HEK293 (cell line): Measurements from ENCODE around the gene HOXC5.

ENCODE experiments used
- ATF2 ChIP-seq: fragments of 450-650 bp; formaldehyde crosslinking; IDR thresholded peaks from 2 replicates; pipeline ENCODE4 v1.5.1; 2016; ENCODE audit warnings: missing biosample characterization, missing genetic modification characterization, low read depth
- BCL11A ChIP-seq: fragments of 450-650 bp; formaldehyde crosslinking; IDR thresholded peaks from 2 replicates; pipeline ENCODE4 v1.5.1; 2016; ENCODE audit warnings: low read depth, missing biosample characterization, missing genetic modification characterization
- BCL11B ChIP-seq: fragments of 450-650 bp; formaldehyde crosslinking; IDR thresholded peaks from 2 replicates; pipeline ENCODE4 v1.5.1; 2016; ENCODE audit warnings: low read depth, missing biosample characterization, missing genetic modification characterization
- BCL6B ChIP-seq: fragments of 450-650 bp; formaldehyde crosslinking; IDR thresholded peaks from 2 replicates; pipeline ENCODE4 v1.5.1; 2017; ENCODE audit warnings: missing biosample characterization, missing genetic modification characterization
- GFI1B ChIP-seq: fragments of 450-650 bp; formaldehyde crosslinking; IDR thresholded peaks from 2 replicates; pipeline ENCODE4 v1.5.1; 2016; ENCODE audit warnings: missing biosample characterization, missing genetic modification characterization
- GLI4 ChIP-seq: fragments of 450-650 bp; formaldehyde crosslinking; IDR thresholded peaks from 2 replicates; pipeline ENCODE4 v1.5.1; 2016; ENCODE audit warnings: missing biosample characterization, missing genetic modification characterization
- HIC1 ChIP-seq: fragments of 450-650 bp; formaldehyde crosslinking; IDR thresholded peaks from 2 replicates; pipeline ENCODE4 v1.5.1; 2016; ENCODE audit warnings: missing biosample characterization, missing genetic modification characterization
- HOXA7 ChIP-seq: sonication (generic); formaldehyde crosslinking; IDR thresholded peaks from 2 replicates; pipeline ENCODE4 v1.8.1; 2022; ENCODE audit warnings: missing genetic modification reagents, borderline replicate concordance
- IKZF3 ChIP-seq: fragments of 450-650 bp; IDR thresholded peaks from 2 replicates; pipeline ENCODE4 v1.5.0; 2018; ENCODE audit warnings: missing biosample characterization, mild to moderate bottlenecking, missing genetic modification characterization, moderate library complexity
- KLF7 ChIP-seq: fragments of 450-650 bp; formaldehyde crosslinking; IDR thresholded peaks from 2 replicates; pipeline ENCODE4 v1.5.1; 2016; ENCODE audit warnings: missing biosample characterization, missing genetic modification characterization, borderline replicate concordance
- SCRT2 ChIP-seq: fragments of 450-650 bp; formaldehyde crosslinking; IDR thresholded peaks from 2 replicates; pipeline ENCODE4 v1.5.1; 2016; ENCODE audit warnings: missing biosample characterization, missing genetic modification characterization
- YY1 ChIP-seq: fragments of 450-650 bp; formaldehyde crosslinking; IDR thresholded peaks from 2 replicates; pipeline ENCODE4 v1.5.1; 2018; ENCODE audit warnings: missing biosample characterization, missing genetic modification characterization
- ZBTB11 ChIP-seq: fragments of 450-650 bp; formaldehyde crosslinking; conservative IDR thresholded peaks from 2 replicates; pipeline ENCODE4 v1.5.1; 2016; ENCODE audit warnings: low read depth, missing biosample characterization, missing genetic modification characterization
- ZBTB7A ChIP-seq: fragments of 450-650 bp; formaldehyde crosslinking; IDR thresholded peaks from 2 replicates; pipeline ENCODE4 v1.5.1; 2016; ENCODE audit warnings: low read depth, missing biosample characterization, missing genetic modification characterization
- ZBTB8A ChIP-seq: fragments of 450-650 bp; formaldehyde crosslinking; IDR thresholded peaks from 2 replicates; pipeline ENCODE4 v1.5.1; 2016; ENCODE audit warnings: missing biosample characterization, missing genetic modification characterization
- ZFP41 ChIP-seq: fragments of 450-650 bp; formaldehyde crosslinking; IDR thresholded peaks from 2 replicates; pipeline ENCODE4 v1.5.1; 2016; ENCODE audit warnings: missing biosample characterization, missing genetic modification characterization, borderline replicate concordance
- ZFP69B ChIP-seq: fragments of 450-650 bp; formaldehyde crosslinking; IDR thresholded peaks from 2 replicates; pipeline ENCODE4 v1.5.1; 2016; ENCODE audit warnings: missing biosample characterization, missing genetic modification characterization
- ZNF10 ChIP-seq: fragments of 450-650 bp; formaldehyde crosslinking; IDR thresholded peaks from 2 replicates; pipeline ENCODE4 v1.5.1; 2017; ENCODE audit warnings: missing biosample characterization, missing genetic modification characterization
- ZNF146 ChIP-seq: fragments of 450-650 bp; formaldehyde crosslinking; IDR thresholded peaks from 2 replicates; pipeline ENCODE4 v1.5.1; 2016; ENCODE audit warnings: missing biosample characterization, missing genetic modification characterization
- ZNF155 ChIP-seq: fragments of 450-650 bp; formaldehyde crosslinking; IDR thresholded peaks from 2 replicates; pipeline ENCODE4 v1.5.1; 2016; ENCODE audit warnings: missing biosample characterization, missing genetic modification characterization
- ZNF184 ChIP-seq: fragments of 450-650 bp; IDR thresholded peaks from 2 replicates; pipeline ENCODE4 v1.5.1; 2018; ENCODE audit warnings: missing biosample characterization, mild to moderate bottlenecking, missing genetic modification characterization
- ZNF266 ChIP-seq: fragments of 450-650 bp; formaldehyde crosslinking; IDR thresholded peaks from 2 replicates; pipeline ENCODE4 v1.5.1; 2016; ENCODE audit warnings: missing biosample characterization, missing genetic modification characterization, low read depth
- ZNF350 ChIP-seq: fragments of 450-650 bp; formaldehyde crosslinking; IDR thresholded peaks from 2 replicates; pipeline ENCODE4 v1.5.0; 2017; ENCODE audit warnings: missing biosample characterization, mild to moderate bottlenecking, missing genetic modification characterization
- ZNF391 ChIP-seq: fragments of 450-650 bp; formaldehyde crosslinking; IDR thresholded peaks from 2 replicates; pipeline ENCODE4 v1.5.1; 2016; ENCODE audit warnings: low read depth, missing biosample characterization, missing genetic modification characterization, borderline replicate concordance
- ZNF416 ChIP-seq: fragments of 450-650 bp; formaldehyde crosslinking; IDR thresholded peaks from 2 replicates; pipeline ENCODE4 v1.5.1; 2016; ENCODE audit warnings: missing biosample characterization, missing genetic modification characterization
- ZNF426 ChIP-seq: fragments of 450-650 bp; formaldehyde crosslinking; IDR thresholded peaks from 2 replicates; pipeline ENCODE4 v1.5.1; 2017; ENCODE audit warnings: missing biosample characterization, missing genetic modification characterization, mild to moderate bottlenecking, inconsistent platforms, moderate library complexity
- ZNF48 ChIP-seq: fragments of 450-650 bp; formaldehyde crosslinking; IDR thresholded peaks from 2 replicates; pipeline ENCODE4 v1.5.1; 2016; ENCODE audit warnings: missing biosample characterization, missing genetic modification characterization
- ZNF510 ChIP-seq: fragments of 450-650 bp; formaldehyde crosslinking; IDR thresholded peaks from 2 replicates; pipeline ENCODE4 v1.5.1; 2018; ENCODE audit warnings: mild to moderate bottlenecking, missing genetic modification characterization, missing biosample characterization; ENCODE audit not compliant: insufficient replicate concordance
- ZNF544 ChIP-seq: fragments of 450-650 bp; formaldehyde crosslinking; IDR thresholded peaks from 2 replicates; pipeline ENCODE4 v1.5.0; 2017; ENCODE audit warnings: missing biosample characterization, missing genetic modification characterization
- ZNF623 ChIP-seq: fragments of 450-650 bp; formaldehyde crosslinking; IDR thresholded peaks from 2 replicates; pipeline ENCODE4 v1.5.1; 2016; ENCODE audit warnings: missing biosample characterization, missing genetic modification characterization
- ZNF660 ChIP-seq: fragments of 450-650 bp; IDR thresholded peaks from 2 replicates; pipeline ENCODE4 v1.5.1; 2018; ENCODE audit warnings: missing biosample characterization, mild to moderate bottlenecking, missing genetic modification characterization
- ZNF747 ChIP-seq: fragments of 450-650 bp; formaldehyde crosslinking; IDR thresholded peaks from 2 replicates; pipeline ENCODE4 v1.5.1; 2016; ENCODE audit warnings: missing biosample characterization, missing genetic modification characterization
- ZNF777 ChIP-seq: fragments of 450-650 bp; formaldehyde crosslinking; IDR thresholded peaks from 2 replicates; pipeline ENCODE4 v1.5.1; 2017; ENCODE audit warnings: missing biosample characterization, missing genetic modification characterization, borderline replicate concordance
- ZSCAN16 ChIP-seq: fragments of 450-650 bp; formaldehyde crosslinking; IDR thresholded peaks from 2 replicates; pipeline ENCODE4 v1.5.1; 2016; ENCODE audit warnings: missing biosample characterization, missing genetic modification characterization

The HOXC5 gene

GRCh38 chr12:54051874-54052437 is 19.1 kb downstream of the HOXC5 start (continued):
- TF ChIP-seq ZFP41: no peak
- peak; percentile 98 for TF ChIP-seq BCL11A (tag by site-specific recombination)
- TF ChIP-seq GLI4 (tag by site-specific recombination): no peak
- TF ChIP-seq ZNF391 (tag by site-specific recombination): peak; percentile 94
- peak; percentile 97 for TF ChIP-seq IKZF3
- TF ChIP-seq ZBTB7A (tag by site-specific recombination): no peak
- TF ChIP-seq KLF7 (tag by site-specific recombination): peak; percentile 82; the same call in 1 of the 2 replicates
- TF ChIP-seq ZNF146 (tag by site-specific recombination): peak; percentile 49; the same call in 1 of the 2 replicates
- no peak for TF ChIP-seq ZNF48 (tag by site-specific recombination)
- no peak for TF ChIP-seq ZNF350 (tag by site-specific recombination)
- peak; percentile 85 for TF ChIP-seq ZBTB8A (tag by site-specific recombination)
- peak; percentile 100 for TF ChIP-seq GFI1B (tag by site-specific recombination)
- no peak; the same call in 1 of the 2 replicates for TF ChIP-seq ZFP69B
- TF ChIP-seq ZNF510 (tag by site-specific recombination): no peak
- TF ChIP-seq ZNF426 (tag by site-specific recombination): no peak
- TF ChIP-seq BCL6B (tag by site-specific recombination): peak; percentile 86
- no peak for TF ChIP-seq ZNF747 (tag by site-specific recombination)
- TF ChIP-seq ZBTB11 (tag by site-specific recombination): 0 out of 2 replicates have a peak, but pooled peaks have one; percentile 36
- TF ChIP-seq ZNF184 (tag by site-specific recombination): peak; percentile 16; the same call in 1 of the 2 replicates
- no peak for TF ChIP-seq ZNF266 (tag by site-specific recombination)
- no peak for TF ChIP-seq ZNF544 (tag by site-specific recombination)
- TF ChIP-seq ZNF777: no peak
- TF ChIP-seq ZNF623: no peak
- no peak for TF ChIP-seq ZNF155 (tag by site-specific recombination)
- peak; percentile 72 for TF ChIP-seq ZNF10 (tag by site-specific recombination)
- TF ChIP-seq BCL11B: peak; percentile 99
- TF ChIP-seq ZNF416 (tag by site-specific recombination): no peak
- TF ChIP-seq SCRT2 (tag by site-specific recombination): no peak
- TF ChIP-seq ZSCAN16 (tag by site-specific recombination): no peak; the same call in 1 of the 2 replicates
- TF ChIP-seq YY1 (tag by site-specific recombination): peak; percentile 65; the same call in 1 of the 2 replicates
- peak; percentile 94 for TF ChIP-seq ZNF660 (tag by site-specific recombination)
- no peak for TF ChIP-seq HOXA7 (CRISPR knock-in tag)
- peak; percentile 95 for TF ChIP-seq HIC1 (tag by site-specific recombination)
- TF ChIP-seq ATF2 (tag by site-specific recombination): peak; percentile 61; the same call in 1 of the 2 replicates
